Panc1 (cell line): ENCODE measurements around the gene TNNC2. TPM values are rescaled to one million over a fixed set of nuclear protein-coding genes. Genes with fewer than 3 reads are reported as not detected.
"Not testable (repeated sequence)": the region's sequence is repeated elsewhere in the genome, so short reads cannot be mapped to it uniquely, and the experiment has no call there.

Experiments
- ATAC-seq: fragments of 200-7000 bp; cut with Tn5 transposase; 2 replicates; pipeline ENCODE4 v1.9.1; 2020; ENCODE audit warnings: mild to moderate bottlenecking, moderate library complexity
- BruUV-seq: library from RNA; stranded (reverse); fragments of 400-500 nt; replicated peaks from 2 replicates; lab custom pipeline; 2021; lab: Mats Ljungman, UMichigan
- CTCF ChIA-PET: fragments of 300-600 bp; sonication (Branson Sonifier 250); formaldehyde crosslinking; loops from one replicate; lab custom pipeline; 2022; ENCODE audit warnings: antibody characterized with exemption; lab: Charles Lee
- POLR2A ChIA-PET: fragments of 300-600 bp; sonication (Branson Sonifier 250); formaldehyde crosslinking; loops from one replicate; lab custom pipeline; 2022; ENCODE audit warnings: antibody characterized with exemption; lab: Charles Lee
- DNase-seq: peaks from one replicate; pipeline ENCODE4 v3.0.0-alpha.2; 2010; ENCODE audit warnings: low read depth, low spot score
- H3K27ac ChIP-seq: 2 replicates; pipeline ENCODE4 v1.5.1; 2011; ENCODE audit warnings: mild to moderate bottlenecking, low read length, inconsistent platforms
- H3K27me3 ChIP-seq: fragments of 200-500 bp; sonication (Bioruptor generic); 2 replicates; pipeline ENCODE4 v1.6.0; 2014; ENCODE audit warnings: low read length, inconsistent platforms; ENCODE audit not compliant: control insufficient read depth, insufficient read depth
- H3K36me3 ChIP-seq: fragments of 200-500 bp; sonication (Bioruptor generic); 2 replicates; pipeline ENCODE4 v1.5.1; 2014; ENCODE audit warnings: inconsistent platforms, mild to moderate bottlenecking, low read length, moderate library complexity; ENCODE audit not compliant: control insufficient read depth, insufficient read depth
- H3K4me1 ChIP-seq: 2 replicates; pipeline ENCODE4 v1.5.1; 2011; ENCODE audit warnings: inconsistent platforms, mild to moderate bottlenecking, low read length, moderate library complexity; ENCODE audit not compliant: control insufficient read depth, insufficient read depth
- H3K4me3 ChIP-seq, 2 experiments: 2 replicates each; pipeline ENCODE4 v1.5.1; 2011 to 2012; ENCODE audit warnings: low read depth in 2 of 2, low read length in 2 of 2, mild to moderate bottlenecking in 2 of 2, inconsistent platforms in 1 of 2, moderate library complexity in 1 of 2
- H3K9me3 ChIP-seq: fragments of 200-500 bp; sonication (Bioruptor generic); 2 replicates; pipeline ENCODE4 v1.5.1; 2014; ENCODE audit warnings: low read depth, mild to moderate bottlenecking, inconsistent platforms, low read length, moderate library complexity; ENCODE audit not compliant: control insufficient read depth, insufficient read depth
- CTCF ChIP-seq: fragments of 450-650 bp; IDR thresholded peaks from 2 replicates; pipeline ENCODE4 v1.5.1; 2017; ENCODE audit warnings: mild to moderate bottlenecking
- POLR2AphosphoS5 ChIP-seq: IDR thresholded peaks from 2 replicates; pipeline ENCODE4 v1.6.1; 2012; ENCODE audit warnings: mild to moderate bottlenecking, low read depth, low read length, moderate library complexity
- REST ChIP-seq, 2 experiments: IDR thresholded peaks; 2 replicates each; pipeline ENCODE4 v1.6.1; 2011 to 2012; ENCODE audit warnings: low read depth in 2 of 2, control low read depth in 1 of 2, low read length in 1 of 2, mild to moderate bottlenecking in 1 of 2, moderate library complexity in 1 of 2; ENCODE audit not compliant: insufficient read depth in 1 of 2
- SIN3A ChIP-seq: IDR thresholded peaks from 2 replicates; pipeline ENCODE4 v1.6.1; 2012; ENCODE audit warnings: low read depth, mild to moderate bottlenecking, low read length, moderate library complexity, borderline replicate concordance; ENCODE audit not compliant: insufficient read depth
- TCF7L2 ChIP-seq: IDR thresholded peaks from 2 replicates; pipeline ENCODE4 v1.6.1; 2011; ENCODE audit warnings: mild to moderate bottlenecking, low read depth, low read length, inconsistent platforms
- in situ Hi-C: cut with HindIII; loops from 2 replicates; pipeline ENCODE4 v1.10.0; 2016; ENCODE audit warnings: low sequenced_read_pairs, low pct_unique_long_range_greater_than_20kb
- intact Hi-C: fragments of 100-400 bp; cut with micrococcal nuclease; formaldehyde crosslinking; loops from one replicate; pipeline ENCODE4 v1.10.0; 2022; ENCODE audit not compliant: unreplicated experiment
- total RNA-seq: library from RNA; stranded (reverse); gene quantifications from one replicate; pipeline ENCODE4 v1.2.1, GENCODE V29; 2021; ENCODE audit not compliant: unreplicated experiment

Gene TNNC2
- total RNA-seq, 1 experiment from 2014 or later: 0.26 TPM

GRCh38 chr20:45833030-45833882 is 6.1 kb upstream of the TNNC2 start, which contains the start of gene SNX21:
Gene SNX21, plus strand, starts transcription at chr20:45833799. Its CDS starts 121 bp downstream, at chr20:45833920.
- DNase-seq (no peak), ATAC-seq (peak; percentile 97)
- CTCF ChIA-PET: no interaction called here
- TF ChIP-seq POLR2AphosphoS5 (no peak; the same call in 1 of the 2 replicates), CTCF (no peak), REST (IDR thresholded peaks at IDR 0.05; ENCODE audit: insufficient read depth in 1 of 2, low read depth in 2 of 2, low read length in 1 of 2) (no peak), TCF7L2 (no peak), SIN3A (no peak)
- no TSS peak for BruUV-seq
- Histone ChIP-seq H3K27me3 (no peaks in the 10 kb centered on the region), H3K9me3 (no peaks in the 10 kb centered on the region), H3K27ac (peak within 1 kb of the TSS; percentile 88), H3K4me1 (peaks cover 17% of the 10 kb centered on the region), H3K4me3 (peak within 1 kb of the TSS; percentile 65 to 67), H3K36me3 (no peaks in the 10 kb centered on the region; the same call in 1 of the 2 replicates)
- in situ Hi-C loops (no loop called here), intact Hi-C loops (no loop called here)
- POLR2A ChIA-PET: interaction anchor here (0.6 kb wide), 1 partner anchor 610 kb away, joined by 4 read pairs; no protein-coding TSS in a partner anchor

- no peak for ATAC-seq
- H3K27me3 ChIP-seq: no peaks in the 10 kb centered on the region
- DNase-seq: no peak
- intact Hi-C loops (no loop called here), in situ Hi-C loops (no loop called here)
- H3K4me3 ChIP-seq: no peak overlapping the region
- no TSS peak for BruUV-seq
- peak overlapping the region; percentile 88; the same call in 1 of the 2 replicates for H3K27ac ChIP-seq
- ChIA-PET POLR2A (no interaction called here), CTCF (no interaction called here)
- TF ChIP-seq POLR2AphosphoS5 (no peak), SIN3A (no peak), TCF7L2 (no peak), REST (IDR thresholded peaks at IDR 0.05; ENCODE audit: insufficient read depth in 1 of 2, low read depth in 2 of 2, low read length in 1 of 2) (no peak), CTCF (no peak)
- no peaks in the 10 kb centered on the region for H3K9me3 ChIP-seq
- H3K4me1 ChIP-seq: peaks cover 17% of the 10 kb centered on the region
- H3K36me3 ChIP-seq: no peaks in the 10 kb centered on the region; the same call in 1 of the 2 replicates
Measured at GRCh38 chr20:45832619-45833018, 5.5 kb upstream of the TNNC2 start.

- in situ Hi-C loops: not testable (repeated sequence)
Measured at GRCh38 chr20:45829673-45830106, 2.6 kb upstream of the TNNC2 start.

More at GRCh38 chr20:45829673-45830106, 2.6 kb upstream of the TNNC2 start:
- DNase-seq, H3K27ac ChIP-seq, ATAC-seq, POLR2A ChIA-PET, intact Hi-C loops, BruUV-seq, H3K27me3 ChIP-seq, H3K36me3 ChIP-seq, H3K4me3 ChIP-seq, H3K4me1 ChIP-seq, H3K9me3 ChIP-seq: not testable (repeated sequence)
- CTCF ChIA-PET: interaction anchor here (0.6 kb wide), 1 partner anchor 16 kb away, joined by 3 read pairs; no protein-coding TSS in a partner anchor
